Mesenchymal stem cell (in vitro differentiated cells and primary cell): ENCODE measurements around the gene TP53I13.

Experiments
- DNase-seq: peaks from one replicate; pipeline ENCODE4 v3.0.0-alpha.2; 2013
- H2AFZ ChIP-seq: one replicate; pipeline ENCODE4 v1.6.1; 2013; ENCODE audit warnings: low read depth, mild to moderate bottlenecking, control low read depth, inconsistent platforms, low read length, moderate library complexity
- H2AK5ac ChIP-seq: 2 replicates; pipeline ENCODE4 v1.6.1; 2013; ENCODE audit warnings: low read length, moderate library complexity, mild to moderate bottlenecking, inconsistent platforms; ENCODE audit not compliant: severe bottlenecking
- H2BK120ac ChIP-seq: one replicate; pipeline ENCODE4 v1.6.1; 2013; ENCODE audit warnings: low read depth, mild to moderate bottlenecking, inconsistent platforms, low read length, moderate library complexity
- H2BK12ac ChIP-seq, 2 experiments: one replicate each; pipeline ENCODE4 v1.6.1; 2013; ENCODE audit warnings: inconsistent platforms in 2 of 2, low read length in 2 of 2, mild to moderate bottlenecking in 2 of 2, moderate library complexity in 2 of 2, control low read depth in 1 of 2
- H2BK15ac ChIP-seq: one replicate; pipeline ENCODE4 v1.6.1; 2013; ENCODE audit warnings: mild to moderate bottlenecking, low read depth, inconsistent platforms; ENCODE audit not compliant: poor library complexity, severe bottlenecking
- H2BK5ac ChIP-seq: 2 replicates; pipeline ENCODE4 v1.6.1; 2013; ENCODE audit warnings: low read depth, mild to moderate bottlenecking, low read length, control low read depth, inconsistent platforms; ENCODE audit not compliant: poor library complexity, severe bottlenecking
- H3K14ac ChIP-seq, 2 experiments: one replicate each; pipeline ENCODE4 v1.6.1; 2013; ENCODE audit warnings: inconsistent platforms in 2 of 2, low read length in 2 of 2, control low read depth in 1 of 2, mild to moderate bottlenecking in 1 of 2, moderate library complexity in 1 of 2
- H3K18ac ChIP-seq, 2 experiments: one replicate each; pipeline ENCODE4 v1.6.1; 2013; ENCODE audit warnings: inconsistent platforms in 2 of 2, low read length in 2 of 2, control low read depth in 1 of 2, low read depth in 1 of 2, mild to moderate bottlenecking in 1 of 2
- H3K23ac ChIP-seq, 2 experiments: one replicate each; pipeline ENCODE4 v1.6.1; 2013; ENCODE audit warnings: inconsistent platforms in 2 of 2, low read length in 2 of 2, mild to moderate bottlenecking in 2 of 2, moderate library complexity in 2 of 2, control low read depth in 1 of 2
- H3K27ac ChIP-seq: 2 replicates; pipeline ENCODE4 v1.5.1; 2013; ENCODE audit warnings: mild to moderate bottlenecking, moderate library complexity, low read length, control low read depth, inconsistent platforms; ENCODE audit not compliant: poor library complexity, severe bottlenecking
- H3K27me3 ChIP-seq, 2 experiments: 2 replicates each; pipeline versions ENCODE4 v1.6.1 to v1.7.0; 2013; ENCODE audit warnings: low read length in 2 of 2, mild to moderate bottlenecking in 2 of 2, moderate library complexity in 2 of 2, control low read depth in 1 of 2, inconsistent platforms in 1 of 2; ENCODE audit not compliant: control insufficient read depth in 1 of 2, insufficient read depth in 1 of 2
- H3K36me3 ChIP-seq, 2 experiments: 2 replicates each; pipeline versions ENCODE4 v1.6.1 to v1.7.0; 2013; ENCODE audit warnings: low read length in 2 of 2, control low read depth in 1 of 2, inconsistent platforms in 1 of 2, low read depth in 1 of 2, mild to moderate bottlenecking in 1 of 2; ENCODE audit not compliant: insufficient read depth in 2 of 2, control insufficient read depth in 1 of 2
- H3K4ac ChIP-seq, 2 experiments: one replicate each; pipeline ENCODE4 v1.6.1; 2013; ENCODE audit warnings: inconsistent platforms in 2 of 2, low read length in 2 of 2, mild to moderate bottlenecking in 2 of 2, moderate library complexity in 2 of 2, control low read depth in 1 of 2, low read depth in 1 of 2
- H3K4me1 ChIP-seq: 2 replicates; pipeline ENCODE4 v1.6.1; 2013; ENCODE audit warnings: low read depth, low read length, control low read depth; ENCODE audit not compliant: control insufficient read depth, insufficient read depth
- H3K4me2 ChIP-seq: 2 replicates; pipeline ENCODE4 v1.6.1; 2013; ENCODE audit warnings: low read length, mild to moderate bottlenecking, inconsistent platforms; ENCODE audit not compliant: poor library complexity, severe bottlenecking
- H3K4me3 ChIP-seq, 2 experiments: 2 replicates each; pipeline versions ENCODE4 v1.5.1 to v1.7.0; 2013; ENCODE audit warnings: low read length in 2 of 2, mild to moderate bottlenecking in 2 of 2, control low read depth in 1 of 2, low read depth in 1 of 2; ENCODE audit not compliant: insufficient read depth in 1 of 2
- H3K79me1 ChIP-seq: replicated peaks from 2 replicates; pipeline ENCODE4 v1.6.1; 2013; ENCODE audit warnings: mild to moderate bottlenecking, control low read depth, low read length, inconsistent platforms; ENCODE audit not compliant: poor library complexity, severe bottlenecking
- H3K9ac ChIP-seq: 2 replicates; pipeline ENCODE4 v1.7.0; 2013; ENCODE audit warnings: mild to moderate bottlenecking, low read length, moderate library complexity
- H3K9me3 ChIP-seq: 2 replicates; pipeline ENCODE4 v1.7.0; 2013; ENCODE audit warnings: mild to moderate bottlenecking, low read length; ENCODE audit not compliant: control insufficient read depth
- H4K8ac ChIP-seq: one replicate; pipeline ENCODE4 v1.6.1; 2013; ENCODE audit warnings: inconsistent platforms, mild to moderate bottlenecking, low read length, moderate library complexity
- H4K91ac ChIP-seq: one replicate; pipeline ENCODE4 v1.6.1; 2013; ENCODE audit warnings: mild to moderate bottlenecking, low read length, inconsistent platforms
- WGBS: methylation state at CpG from one replicate; pipeline ENCODE4 v1.1.7; 2013; ENCODE audit warnings: mixed read lengths; 5-methylcytosine and 5-hydroxymethylcytosine counted together

TP53I13 gene

DNA sequence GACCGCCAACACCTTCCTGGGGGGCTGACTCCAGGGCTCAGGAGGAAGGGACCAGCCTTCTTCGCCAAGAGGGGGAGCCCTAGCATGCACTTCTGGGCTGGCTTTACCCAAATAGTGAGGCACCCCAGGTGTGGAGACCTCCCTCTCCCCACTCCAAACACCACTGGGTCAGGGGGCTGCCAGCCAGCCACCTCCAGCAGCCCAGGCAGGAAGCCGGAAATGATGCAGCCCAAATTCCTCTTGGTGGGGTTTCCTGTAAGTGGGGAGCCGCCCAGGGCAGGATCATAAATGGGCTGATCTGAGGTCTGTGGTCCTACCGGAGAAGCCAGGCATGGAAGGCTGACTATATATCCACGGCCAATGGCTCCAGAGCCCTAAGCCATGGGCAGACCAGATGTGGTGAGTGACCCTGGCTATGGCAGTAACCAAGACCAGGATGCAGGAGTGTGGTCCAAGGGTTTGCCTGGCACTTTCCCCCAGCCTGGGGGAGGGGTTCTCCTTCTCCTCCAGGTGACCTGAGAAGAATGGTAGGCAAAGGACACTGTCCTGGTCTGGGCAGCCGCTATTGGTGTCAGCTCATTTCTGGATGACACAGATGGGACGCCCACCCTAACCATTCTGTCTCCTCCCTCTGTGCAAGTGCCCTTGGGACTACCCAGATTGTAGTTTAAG lies 16.7 kb downstream of the TP53I13 start:
- DNase-seq, result no peak
- Histone ChIP-seq H3K4me3 (no peak overlapping the region), H2BK15ac (peak overlapping the region; percentile 12), H3K79me1 (peaks cover 23% of the 10 kb centered on the region), H4K91ac (no peak overlapping the region), H4K8ac (peak overlapping the region; percentile 45), H3K36me3 (peaks cover 25 to 34% of the 10 kb centered on the region in 2 experiments), H3K18ac (peak overlapping the region in 1 of 2 experiments; percentile 45), H3K23ac (peak overlapping the region in 1 of 2 experiments; percentile 52), H3K27me3 (no peaks in the 10 kb centered on the region), H2AK5ac (peak overlapping the region; percentile 50), H2BK5ac (no peak overlapping the region), H2AFZ (no peak overlapping the region), H3K9me3 (no peaks in the 10 kb centered on the region), H3K4me2 (no peak overlapping the region), H3K4ac (peak overlapping the region in 1 of 2 experiments; percentile 42), H2BK12ac (peak overlapping the region; percentile 22 to 42), H3K14ac (peak overlapping the region in 1 of 2 experiments; percentile 55), H3K4me1 (peaks cover 49% of the 10 kb centered on the region), H3K27ac (peak overlapping the region; percentile 12), H3K9ac (no peak overlapping the region), H2BK120ac (no peak overlapping the region)
- 64% methylated on average over 7 of the region's 8 CpGs for WGBS

DNA sequence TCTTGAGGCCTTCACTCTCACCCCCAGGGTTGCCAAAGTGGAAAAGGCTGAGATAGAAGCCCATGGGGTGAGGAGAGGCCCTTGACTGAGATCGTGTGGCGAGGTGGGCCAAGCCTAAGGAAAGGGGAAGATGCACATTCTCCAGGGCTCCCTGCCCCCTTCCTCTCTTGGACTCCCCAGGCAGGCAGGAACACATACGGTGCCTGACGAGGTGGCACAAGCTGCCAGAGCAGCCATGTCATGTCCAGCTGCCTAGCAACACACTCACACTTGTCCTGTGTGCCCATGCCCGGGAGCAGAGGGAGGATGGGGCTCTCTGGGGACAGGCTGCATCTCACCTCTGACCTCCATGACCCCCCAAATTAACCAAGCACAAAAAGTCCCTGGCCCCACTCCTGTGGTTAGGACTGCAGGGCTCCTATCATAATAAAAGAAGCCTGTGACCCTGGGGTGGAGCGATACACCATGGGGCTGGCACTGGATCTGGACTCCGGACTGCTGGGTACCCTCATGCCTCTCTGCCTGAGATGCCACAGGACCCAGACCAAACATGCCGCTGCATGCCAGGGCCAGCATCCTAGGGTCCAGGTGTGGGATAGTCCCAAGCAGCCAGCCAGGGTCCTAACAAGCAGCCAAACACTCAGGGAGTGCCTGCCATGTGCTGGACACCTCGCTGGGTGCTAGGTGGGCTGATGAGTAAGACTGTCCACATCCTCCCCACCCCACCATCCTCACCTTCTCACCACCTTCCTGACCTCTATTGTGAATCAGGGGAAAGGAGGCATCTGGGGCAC lies 18.4 kb downstream of the TP53I13 start:
- Histone ChIP-seq H3K4me1 (peaks cover 62% of the 10 kb centered on the region), H3K23ac (peak overlapping the region in 1 of 2 experiments; percentile 66), H3K14ac (no peak overlapping the region), H3K79me1 (peaks cover 14% of the 10 kb centered on the region), H3K36me3 (peaks cover 16 to 17% of the 10 kb centered on the region in 2 experiments), H3K4me2 (no peak overlapping the region), H4K8ac (no peak overlapping the region), H2AFZ (no peak overlapping the region), H2BK5ac (no peak overlapping the region), H3K9me3 (no peaks in the 10 kb centered on the region), H3K9ac (peak overlapping the region; percentile 92), H4K91ac (peak overlapping the region; percentile 59), H2BK120ac (no peak overlapping the region), H3K27me3 (no peaks in the 10 kb centered on the region), H3K4me3 (no peak overlapping the region), H3K27ac (no peak overlapping the region), H3K18ac (no peak overlapping the region), H2AK5ac (peak overlapping the region; percentile 45), H2BK15ac (peak overlapping the region; percentile 62), H2BK12ac (peak overlapping the region in 1 of 2 experiments; percentile 34), H3K4ac (no peak overlapping the region)
- 91% methylated on average over 8 of the region's 9 CpGs for WGBS
- DNase-seq, result no peak

DNA sequence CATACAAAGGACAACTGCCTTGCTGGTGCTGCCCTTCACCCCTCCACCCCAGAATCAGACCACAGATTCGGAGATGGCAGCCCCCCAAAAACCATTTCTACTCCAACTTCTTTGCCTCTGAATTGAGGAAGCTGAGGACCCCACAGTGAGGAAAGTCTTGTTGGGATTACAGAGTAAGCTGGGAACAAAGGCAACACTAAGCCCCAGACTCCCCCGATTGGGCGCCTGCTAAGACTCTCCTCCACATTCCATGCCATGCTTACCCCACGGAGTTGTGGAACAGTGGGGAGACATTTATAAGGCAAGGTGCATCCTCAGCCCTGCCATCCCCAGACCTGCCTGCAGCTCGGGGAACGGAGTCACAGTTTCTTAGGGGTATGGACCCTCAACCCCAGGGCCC lies 19.1 kb downstream of the TP53I13 start:
- peak overlapping the region; percentile 92 for H3K9ac ChIP-seq
- H2BK120ac ChIP-seq, result no peak overlapping the region
- peak overlapping the region; percentile 80 for H3K4me2 ChIP-seq
- H2AK5ac ChIP-seq, result peak overlapping the region; percentile 38
- no peaks in the 10 kb centered on the region for H3K9me3 ChIP-seq
- DNase-seq, result no peak
- H3K4ac ChIP-seq, result no peak overlapping the region
- WGBS, result 96% methylated on average over 6 of the region's 6 CpGs
- H3K14ac ChIP-seq, result no peak overlapping the region
- H2BK12ac ChIP-seq, result no peak overlapping the region
- no peak overlapping the region for H2BK15ac ChIP-seq
- H3K18ac ChIP-seq, result peak overlapping the region in 1 of 2 experiments; percentile 4
- H3K36me3 ChIP-seq, result peaks cover 9 to 10% of the 10 kb centered on the region in 2 experiments
- peaks cover 68% of the 10 kb centered on the region for H3K4me1 ChIP-seq
- H3K27me3 ChIP-seq, result no peaks in the 10 kb centered on the region
- H2BK5ac ChIP-seq, result no peak overlapping the region
- peak overlapping the region; percentile 60 for H3K27ac ChIP-seq
- H4K91ac ChIP-seq, result peak overlapping the region; percentile 18
- H3K79me1 ChIP-seq, result peaks cover 7% of the 10 kb centered on the region
- H2AFZ ChIP-seq, result no peak overlapping the region
- peak overlapping the region in 1 of 2 experiments; percentile 90 for H3K4me3 ChIP-seq
- H4K8ac ChIP-seq, result no peak overlapping the region
- peak overlapping the region in 1 of 2 experiments; percentile 66 for H3K23ac ChIP-seq

DNA sequence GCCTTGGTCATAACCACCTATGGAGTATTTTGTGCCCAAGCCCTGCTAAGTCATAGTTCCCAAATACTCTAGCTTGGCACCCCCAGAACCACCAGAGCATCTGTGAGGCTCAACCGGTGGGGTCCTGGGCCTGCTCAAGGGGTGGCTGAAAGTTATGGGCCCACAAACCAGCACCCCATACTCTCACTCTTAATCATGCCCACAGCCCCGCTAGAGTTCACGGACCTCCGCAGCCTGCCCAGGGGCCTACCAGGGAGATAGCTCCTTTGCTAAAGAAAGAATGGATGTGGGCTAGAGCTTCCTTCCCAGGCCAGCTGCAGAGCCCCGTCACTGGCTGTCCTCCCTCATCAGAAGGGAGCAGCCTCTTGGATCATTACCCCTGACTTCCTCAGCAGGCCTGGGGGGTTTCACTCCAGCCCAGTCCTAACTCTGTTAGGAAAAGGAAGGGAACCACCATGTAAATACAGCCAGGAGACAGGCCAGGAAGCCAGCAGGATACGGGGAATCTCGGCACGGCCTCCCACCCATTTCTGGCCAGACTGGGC lies 19.6 kb downstream of the TP53I13 start:
- H3K23ac ChIP-seq, result no peak overlapping the region

More for the DNA sequence above, 19.6 kb downstream of the TP53I13 start:
- peak overlapping the region in 1 of 2 experiments; percentile 88 for H3K18ac ChIP-seq
- peaks cover 4% of the 10 kb centered on the region for H3K79me1 ChIP-seq
- peaks cover 4 to 5% of the 10 kb centered on the region in 2 experiments for H3K36me3 ChIP-seq
- H3K9me3 ChIP-seq, result no peaks in the 10 kb centered on the region
- no peak overlapping the region for H2AFZ ChIP-seq
- H2BK120ac ChIP-seq, result no peak overlapping the region
- H2BK15ac ChIP-seq, result peak overlapping the region; percentile 34
- H3K4me3 ChIP-seq, result peak overlapping the region; percentile 84 to 90
- peak overlapping the region in 1 of 2 experiments; percentile 47 for H3K4ac ChIP-seq
- H3K4me2 ChIP-seq, result peak overlapping the region; percentile 80
- peak overlapping the region; percentile 15 for H2AK5ac ChIP-seq
- H2BK12ac ChIP-seq, result peak overlapping the region in 1 of 2 experiments; percentile 40
- peak overlapping the region; percentile 92 for H3K9ac ChIP-seq
- DNase-seq, result no peak
- H3K14ac ChIP-seq, result peak overlapping the region in 1 of 2 experiments; percentile 97
- peaks cover 71% of the 10 kb centered on the region for H3K4me1 ChIP-seq
- H3K27ac ChIP-seq, result peak overlapping the region; percentile 60
- no peaks in the 10 kb centered on the region for H3K27me3 ChIP-seq
- H2BK5ac ChIP-seq, result no peak overlapping the region
- no peak overlapping the region for H4K91ac ChIP-seq
- whole genome bisulfite sequencing, result 42% methylated on average over 8 of the region's 8 CpGs
- H4K8ac ChIP-seq, result no peak overlapping the region
